ENCODE data around the gene SRGAP3. TPM values are rescaled to one million over a fixed set of nuclear protein-coding genes. Genes with fewer than 3 reads are reported as not detected.
"Not testable (repeated sequence)": the region's sequence is repeated elsewhere in the genome, so short reads cannot be mapped to it uniquely, and the experiment has no call there.

SRGAP3 gene
- polyA plus RNA-seq (ENCODE audit: insufficient read length in 3 of 3) = 10 to 100 TPM; 13.3 to 15.8 (median 15.4) TPM

DNA sequence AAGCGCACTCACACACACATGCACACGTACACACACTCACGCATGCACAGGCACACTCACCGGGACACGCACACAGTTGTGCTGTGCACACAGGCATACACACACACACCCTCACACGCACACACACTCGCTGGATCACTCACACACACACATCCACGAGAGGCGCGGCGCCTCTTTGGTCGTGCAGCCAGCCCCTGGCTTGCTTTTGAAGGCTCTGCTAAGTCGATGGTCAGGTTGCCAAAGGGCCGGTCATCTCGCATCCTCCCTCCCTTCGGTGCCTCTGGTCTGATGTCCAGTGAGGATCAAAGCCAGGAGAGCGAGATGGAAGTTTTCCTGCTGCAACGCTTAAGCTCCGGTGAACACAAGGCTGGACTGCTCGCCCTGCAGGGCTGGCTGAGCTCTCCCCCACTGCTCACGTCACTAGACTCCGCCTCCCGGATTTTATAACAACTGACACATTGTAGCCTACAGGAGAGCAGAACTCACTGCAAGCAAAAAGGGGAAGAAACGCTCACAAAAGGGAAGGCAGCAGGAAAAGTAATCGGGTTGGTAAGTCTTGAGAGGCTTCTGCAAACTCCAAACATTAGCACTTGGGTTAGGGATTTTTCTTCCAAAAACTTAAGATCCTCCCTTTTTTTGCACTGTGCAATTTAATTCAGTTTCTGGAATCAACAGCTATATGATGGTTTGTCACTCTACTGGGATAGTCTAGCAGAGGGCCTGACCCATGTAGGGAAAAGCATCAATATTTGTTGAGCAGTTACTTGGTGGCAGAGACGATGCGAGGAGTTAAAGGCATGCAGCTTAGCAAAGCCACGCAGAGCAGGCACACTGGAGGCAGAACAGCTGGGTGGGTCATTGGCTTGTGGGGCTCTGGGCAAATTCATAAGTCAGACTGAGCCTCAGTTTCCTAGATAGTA, at the start of gene SRGAP3:
Gene SRGAP3 (minus strand): TSS at position 374 of the 920 bp plus-strand sequence. CDS start 695 bp downstream, outside the sequence.
- DNase-seq (ENCODE audit: low read depth in 3 of 3, low spot score in 2 of 3) = peak; percentile 88 to 96 (median 93)

DNA sequence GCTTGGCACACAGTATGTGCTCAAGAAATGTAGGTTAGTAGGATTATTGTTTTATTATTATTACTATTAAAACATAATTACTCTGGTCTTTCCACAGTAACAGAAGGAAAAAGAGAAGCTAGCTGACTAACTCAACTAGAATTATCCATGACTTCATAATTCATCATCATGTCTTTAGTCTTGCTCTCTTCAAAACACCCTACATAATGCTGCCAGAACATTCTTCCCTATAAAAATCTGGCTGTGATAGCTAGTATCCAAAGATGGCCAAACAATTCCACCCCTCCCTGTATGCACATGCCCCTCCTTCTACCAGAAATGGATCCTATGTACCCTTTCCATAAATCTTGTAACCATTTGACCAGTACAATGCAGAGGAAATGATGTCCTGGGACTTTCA, 48.8 kb upstream of the SRGAP3 start:
- no peak for DNase-seq (ENCODE audit: low read depth in 3 of 3, low spot score in 2 of 3)

DNA sequence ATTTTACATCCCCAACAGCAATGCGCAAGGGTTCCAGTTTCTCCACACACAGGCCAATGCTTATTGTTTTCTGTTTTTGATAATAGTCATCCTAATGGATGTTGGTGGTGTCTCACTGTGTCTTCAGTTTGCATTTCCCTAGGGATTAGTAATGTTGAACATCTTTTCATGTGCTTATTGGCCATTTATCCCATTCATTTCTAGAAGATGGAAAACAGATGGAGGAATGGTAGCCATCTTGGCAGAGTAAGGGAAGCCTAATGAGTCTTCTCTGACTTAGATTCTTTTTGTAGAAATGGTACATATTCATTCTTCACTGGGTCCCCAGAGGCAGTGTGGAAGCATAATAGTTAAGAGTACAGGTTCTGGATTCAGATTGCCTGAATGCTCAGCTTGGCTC, 46.8 kb upstream of the SRGAP3 start:
- no peak for DNase-seq (ENCODE audit: low read depth in 3 of 3, low spot score in 2 of 3)

DNA sequence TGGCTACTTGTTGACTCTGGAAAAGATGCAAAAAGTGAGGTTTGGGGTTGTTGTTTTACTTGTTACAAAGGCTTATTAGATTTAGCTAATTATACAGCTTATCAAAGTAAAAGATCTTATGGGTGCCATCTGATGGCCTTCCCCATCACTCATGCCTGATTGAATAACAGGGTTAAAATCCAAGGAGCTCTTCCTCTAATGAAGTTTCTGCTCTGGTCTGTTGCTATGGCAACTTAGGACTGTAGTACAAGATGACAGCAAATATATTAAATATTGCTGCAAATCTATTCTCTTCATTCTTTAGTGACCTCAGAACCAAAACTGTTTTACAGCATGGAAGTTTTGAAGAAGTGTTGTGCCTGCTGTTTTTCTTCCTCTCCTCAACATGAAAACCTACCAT, 45.6 kb upstream of the SRGAP3 start:
- DNase-seq (ENCODE audit: low read depth in 3 of 3, low spot score in 2 of 3) = no peak

DNA sequence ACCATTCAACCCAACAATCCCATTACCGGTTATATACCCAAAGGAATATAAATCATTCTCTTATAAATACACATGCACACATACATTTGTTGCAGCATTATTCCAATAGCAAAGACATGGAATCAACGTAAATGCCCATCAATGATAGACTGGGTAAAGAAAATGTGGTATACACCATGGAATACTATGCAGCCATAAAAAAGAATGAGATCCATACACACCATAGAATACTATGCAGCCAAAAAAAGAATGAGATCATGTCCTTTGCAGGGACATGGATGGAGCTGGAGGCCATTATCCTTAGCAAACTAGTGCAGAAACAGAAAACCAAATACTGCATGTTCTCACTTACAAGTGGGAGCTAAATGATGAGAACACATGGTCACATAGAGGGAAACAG, 44.5 kb upstream of the SRGAP3 start:
- DNase-seq (ENCODE audit: low read depth in 3 of 3, low spot score in 2 of 3) = not testable (repeated sequence)

DNA sequence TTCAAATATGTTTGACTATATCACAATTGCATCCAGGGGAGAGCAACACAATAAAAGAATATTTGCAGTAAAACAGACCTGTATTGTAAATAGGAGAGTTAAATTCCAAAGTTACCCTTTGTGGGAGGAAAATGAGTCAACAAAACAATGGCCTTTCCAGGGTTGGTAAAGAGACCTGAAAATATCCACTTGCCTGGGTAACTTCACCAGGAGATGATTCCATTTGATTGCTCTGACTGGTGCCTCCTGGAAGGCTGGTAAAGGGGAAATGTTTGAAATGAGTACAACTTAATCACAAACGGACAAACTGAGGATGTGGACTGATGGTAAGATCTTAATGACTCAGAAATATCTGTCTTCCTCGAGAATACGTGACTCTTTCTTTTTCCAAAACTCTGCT, 43.6 kb upstream of the SRGAP3 start:
- DNase-seq (ENCODE audit: low read depth in 3 of 3, low spot score in 2 of 3) = no peak

DNA sequence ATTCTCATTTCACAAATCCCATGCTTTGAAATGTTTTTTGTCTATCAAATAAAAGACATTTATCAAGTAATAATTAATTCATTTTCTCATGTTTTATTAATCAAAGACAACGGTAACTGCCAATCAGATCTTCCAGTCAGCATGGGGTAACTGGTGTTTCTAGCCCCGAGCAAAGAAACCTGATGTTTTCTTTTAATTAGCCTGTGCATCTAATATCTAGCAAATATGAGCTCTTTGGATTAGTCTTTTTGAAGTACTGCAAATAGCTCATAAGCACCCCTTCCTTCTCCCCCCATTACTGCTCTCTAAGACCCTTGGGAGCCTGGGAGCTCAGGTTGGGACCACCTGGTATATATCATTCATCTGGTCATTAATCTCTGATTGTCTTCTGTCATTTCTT, 43.1 kb upstream of the SRGAP3 start:
- DNase-seq (ENCODE audit: low read depth in 3 of 3, low spot score in 2 of 3) = no peak

DNA sequence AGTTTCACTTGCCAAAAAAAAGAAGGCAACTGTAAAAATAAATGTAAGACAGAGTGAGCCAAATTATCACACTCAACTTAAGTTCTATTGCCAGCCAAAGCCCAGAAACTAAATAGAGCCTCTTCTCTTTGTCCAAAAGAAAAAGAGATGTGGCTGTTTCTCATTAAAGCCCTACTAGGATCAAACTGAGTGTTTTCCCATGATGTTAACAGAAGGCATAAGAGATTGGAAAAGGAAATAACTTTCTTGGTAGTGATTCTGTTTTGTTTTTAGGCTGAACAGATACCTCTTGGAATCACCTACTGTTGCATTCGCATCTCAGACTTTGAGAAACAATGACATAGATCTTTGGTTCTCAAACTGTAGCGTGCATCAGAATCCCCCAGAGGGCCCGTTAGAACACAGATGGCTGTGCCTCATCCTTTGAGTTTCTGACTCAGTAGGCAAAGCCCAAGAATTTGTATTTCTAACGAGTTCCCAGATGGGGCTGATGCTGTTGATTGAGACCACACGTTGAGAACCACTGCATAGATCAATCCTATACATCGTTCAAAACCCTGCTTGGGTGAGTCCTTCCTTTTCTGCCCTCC, 42.5 kb upstream of the SRGAP3 start:
- DNase-seq (ENCODE audit: low read depth in 3 of 3, low spot score in 2 of 3) = no peak

DNA sequence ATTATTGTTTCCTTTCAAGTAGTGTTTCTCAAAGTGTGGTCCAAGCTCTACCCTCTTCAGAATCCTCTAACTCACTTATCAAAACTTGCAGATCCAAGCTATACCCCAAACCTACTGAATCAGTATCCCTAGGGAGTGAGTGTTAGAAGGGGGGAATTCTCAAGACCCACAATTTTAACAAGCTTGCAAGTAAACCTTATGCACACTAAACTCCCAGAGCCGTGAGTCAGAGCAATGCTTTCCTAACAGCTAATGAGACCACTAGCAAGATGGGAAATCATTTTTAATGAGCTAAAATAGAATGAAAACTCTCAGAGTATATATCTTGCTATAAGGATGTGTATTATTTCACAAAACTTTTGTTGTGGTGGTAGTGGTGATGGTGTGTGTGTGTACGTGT, 41.1 kb upstream of the SRGAP3 start:
- no peak for DNase-seq (ENCODE audit: low read depth in 3 of 3, low spot score in 2 of 3)

DNA sequence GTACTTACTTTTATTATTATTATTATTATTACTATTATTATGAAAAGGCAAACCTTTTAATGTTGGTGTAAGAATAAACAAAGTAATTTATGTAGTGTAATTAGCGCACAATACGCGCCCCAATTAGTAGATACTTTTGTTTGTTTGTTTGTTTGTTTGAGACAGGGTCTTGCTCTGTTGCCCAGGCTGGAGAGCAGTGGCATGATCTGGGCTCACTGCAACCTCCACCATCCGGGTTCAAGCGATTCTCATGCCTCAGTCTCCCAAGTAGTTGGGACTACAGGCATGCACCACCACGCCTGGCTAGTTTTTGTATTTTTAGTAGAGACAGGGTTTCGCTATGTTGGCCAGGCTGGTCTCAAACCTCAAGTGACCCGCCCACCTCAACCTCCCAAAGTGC, 32.1 kb upstream of the SRGAP3 start:
- not testable (repeated sequence) for DNase-seq (ENCODE audit: low read depth in 3 of 3, low spot score in 2 of 3)

DNA sequence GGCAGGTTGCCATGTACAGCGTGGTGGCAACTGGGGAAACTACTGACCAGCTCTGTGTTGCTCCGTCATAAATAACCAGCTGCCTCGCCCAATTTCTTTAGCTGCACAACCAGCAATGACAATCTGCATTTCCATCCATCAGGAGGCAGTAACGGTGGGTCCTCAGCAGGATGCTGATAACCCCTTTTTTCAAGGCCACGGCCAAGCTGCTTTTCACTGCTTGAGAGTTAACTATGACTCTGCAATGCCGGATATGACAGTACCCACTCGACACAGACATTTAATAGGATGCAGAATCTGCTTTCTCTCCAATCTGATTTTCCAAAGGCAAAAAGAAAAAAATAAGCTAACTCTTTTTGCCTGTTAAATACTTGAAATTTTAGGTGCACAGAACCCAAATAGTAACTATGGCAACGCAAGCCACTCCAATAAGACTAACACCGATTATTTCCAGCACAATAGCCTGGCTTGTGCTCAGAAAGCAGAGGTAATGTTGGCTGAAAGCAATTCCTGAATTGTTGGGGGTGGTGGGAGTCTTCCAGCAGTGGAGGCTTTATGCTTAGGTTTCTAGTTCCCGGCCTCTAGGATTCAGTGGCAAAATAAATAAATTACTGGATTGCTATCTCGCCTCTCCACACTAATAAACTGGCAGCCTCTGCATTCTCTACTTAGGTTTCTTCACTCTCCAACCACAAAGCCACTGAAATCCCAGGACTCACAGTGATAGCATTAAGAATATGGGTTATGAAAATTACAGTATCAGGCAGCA, 31.2 kb upstream of the SRGAP3 start:
- peak in 1 of 3 donors; percentile 10 for DNase-seq (ENCODE audit: low read depth in 3 of 3, low spot score in 2 of 3)

DNA sequence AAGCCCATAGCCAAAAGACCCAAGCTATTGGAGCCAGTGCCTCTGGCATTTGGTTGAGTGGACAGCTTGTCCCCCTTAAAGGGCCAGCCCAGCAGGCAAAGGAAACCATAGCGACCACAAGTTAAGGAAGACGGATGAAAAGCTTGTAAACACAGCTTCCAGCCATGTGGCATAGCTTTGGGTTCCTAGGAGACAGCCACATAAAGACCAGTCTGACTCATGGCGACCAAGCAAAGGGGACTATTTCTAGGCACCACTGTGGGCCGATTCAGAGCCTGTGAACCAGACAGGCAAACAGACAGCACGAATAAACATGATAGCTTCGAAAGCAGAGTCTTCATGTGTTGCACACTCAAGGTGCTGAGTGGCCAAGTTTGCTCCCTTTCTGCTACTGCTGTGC, 30.5 kb upstream of the SRGAP3 start:
- DNase-seq (ENCODE audit: low read depth in 3 of 3, low spot score in 2 of 3) = no peak

DNA sequence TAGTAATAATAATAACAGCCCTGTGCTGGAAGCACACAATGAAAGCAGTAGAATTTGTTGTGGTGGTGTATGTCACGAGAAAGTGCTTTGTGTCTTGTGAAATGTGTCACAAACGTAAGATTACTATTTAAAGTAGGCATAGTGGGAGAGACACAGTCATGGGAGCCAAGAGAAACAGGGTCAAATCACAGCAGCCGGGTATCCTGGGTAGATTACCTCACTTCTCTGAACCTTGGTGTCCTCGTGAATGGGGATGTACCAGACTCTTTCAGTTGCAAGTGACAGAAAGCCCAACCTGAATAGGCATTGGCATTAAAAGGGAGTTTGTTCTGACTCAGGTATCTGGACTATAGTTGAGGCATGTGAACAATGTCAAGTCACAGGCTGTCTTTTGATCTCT, 29.1 kb upstream of the SRGAP3 start:
- DNase-seq (ENCODE audit: low read depth in 3 of 3, low spot score in 2 of 3) = no peak

DNA sequence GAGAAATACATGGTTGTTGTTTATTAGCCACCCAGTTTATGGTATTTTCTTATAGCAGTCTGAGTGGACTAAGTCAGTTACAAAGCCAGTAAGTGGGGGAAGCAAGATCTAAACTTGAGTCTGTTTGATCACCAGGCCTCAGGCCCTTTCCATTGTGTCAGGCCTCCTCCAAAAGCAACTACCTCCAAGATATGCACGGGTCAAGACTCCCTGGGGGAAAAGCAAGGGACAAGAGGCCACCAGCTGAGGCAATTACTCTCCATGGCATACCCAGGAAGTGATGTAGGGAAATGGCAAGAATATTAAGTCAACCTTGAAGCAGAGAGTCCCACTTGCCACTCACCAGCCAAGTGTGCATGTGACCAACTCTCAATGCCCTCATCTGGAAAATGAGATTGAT, 28.6 kb upstream of the SRGAP3 start:
- no peak for DNase-seq (ENCODE audit: low read depth in 3 of 3, low spot score in 2 of 3)

DNA sequence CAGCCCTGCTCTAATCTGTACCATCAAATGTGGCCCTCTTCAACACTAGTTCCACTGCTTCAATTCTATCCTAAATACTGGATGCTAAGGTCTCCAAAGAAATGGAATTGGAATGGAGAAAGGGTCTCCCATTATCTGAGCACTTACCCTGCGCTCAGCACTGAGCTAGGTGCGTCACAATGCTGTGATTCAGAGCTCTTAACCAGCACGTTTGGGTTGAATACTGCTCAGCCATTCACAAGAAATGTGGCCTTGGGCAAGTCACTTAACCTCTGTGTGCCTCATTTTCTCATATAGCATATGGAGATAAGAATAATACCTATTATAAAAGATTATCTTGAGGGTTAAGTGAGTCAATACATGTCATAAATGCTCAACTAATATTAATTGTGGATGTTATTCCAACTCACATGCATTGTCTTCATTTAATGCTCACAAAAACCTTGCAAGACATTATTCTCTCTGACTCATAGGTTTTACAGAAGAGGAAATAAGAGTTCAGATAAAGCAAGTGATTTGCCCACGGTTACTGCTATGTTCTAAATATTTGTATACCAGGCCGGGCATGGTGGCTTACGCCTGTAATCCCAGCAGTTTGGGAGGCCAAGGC, 27.4 kb upstream of the SRGAP3 start:
- DNase-seq (ENCODE audit: low read depth in 3 of 3, low spot score in 2 of 3) = no peak

DNA sequence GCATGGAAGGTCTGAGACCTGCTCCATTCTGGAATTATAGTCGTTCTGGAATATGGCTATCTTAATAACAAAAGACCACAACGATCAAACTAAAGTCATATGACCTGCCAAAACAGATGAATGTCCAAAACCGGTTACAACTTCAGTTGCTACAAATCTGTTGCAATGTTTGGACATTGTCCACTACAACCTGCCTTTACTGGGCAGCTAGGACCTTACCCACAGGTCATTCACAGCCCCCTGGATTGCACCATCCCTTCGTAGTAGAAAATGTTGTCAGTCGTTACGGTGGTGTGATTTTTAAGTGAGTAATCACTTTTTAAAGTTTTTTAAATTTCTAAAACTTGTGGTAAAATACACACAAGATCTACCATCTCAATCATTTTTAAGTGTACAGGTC, 22.5 kb upstream of the SRGAP3 start:
- DNase-seq (ENCODE audit: low read depth in 3 of 3, low spot score in 2 of 3) = no peak

DNA sequence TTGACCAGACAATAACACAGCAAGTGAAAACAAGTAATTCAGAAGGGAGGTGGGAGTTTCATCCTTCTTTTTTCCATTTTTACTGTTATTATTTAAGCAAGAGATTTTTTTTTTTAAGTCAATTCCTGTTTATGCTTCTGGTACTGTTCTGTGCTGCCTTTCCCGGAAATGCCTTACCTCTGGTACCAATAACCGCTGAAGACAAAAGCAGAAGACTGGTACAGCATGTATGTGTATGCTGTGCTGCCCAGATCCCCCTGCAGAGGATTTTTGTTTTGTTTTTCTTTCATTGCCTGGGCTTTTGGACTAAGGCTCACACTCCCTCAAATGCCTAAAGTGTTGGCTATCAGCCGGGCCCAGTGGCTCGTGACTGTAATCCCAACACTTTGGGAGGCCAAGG, 21.3 kb upstream of the SRGAP3 start:
- no peak for DNase-seq (ENCODE audit: low read depth in 3 of 3, low spot score in 2 of 3)

DNA sequence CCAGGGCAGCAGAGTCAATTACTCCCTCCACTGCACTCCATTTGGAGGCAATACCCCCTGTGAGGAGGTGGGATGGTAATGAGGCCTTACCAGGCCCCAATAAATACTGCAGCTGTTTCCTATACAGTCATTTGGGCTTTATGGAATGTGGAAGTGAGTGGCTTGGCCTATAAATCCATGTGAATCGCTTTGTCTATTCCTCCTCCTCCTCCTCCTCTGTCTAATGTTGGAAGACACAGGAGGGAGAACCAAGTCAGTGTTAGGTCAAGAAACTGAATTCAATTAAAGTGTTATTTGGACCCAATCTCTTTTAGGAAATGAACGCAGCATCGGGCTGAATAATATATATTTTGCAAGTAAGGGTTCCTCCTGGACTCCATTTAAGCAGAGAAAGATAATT, 17.3 kb upstream of the SRGAP3 start:
- no peak for DNase-seq (ENCODE audit: low read depth in 3 of 3, low spot score in 2 of 3)

DNA sequence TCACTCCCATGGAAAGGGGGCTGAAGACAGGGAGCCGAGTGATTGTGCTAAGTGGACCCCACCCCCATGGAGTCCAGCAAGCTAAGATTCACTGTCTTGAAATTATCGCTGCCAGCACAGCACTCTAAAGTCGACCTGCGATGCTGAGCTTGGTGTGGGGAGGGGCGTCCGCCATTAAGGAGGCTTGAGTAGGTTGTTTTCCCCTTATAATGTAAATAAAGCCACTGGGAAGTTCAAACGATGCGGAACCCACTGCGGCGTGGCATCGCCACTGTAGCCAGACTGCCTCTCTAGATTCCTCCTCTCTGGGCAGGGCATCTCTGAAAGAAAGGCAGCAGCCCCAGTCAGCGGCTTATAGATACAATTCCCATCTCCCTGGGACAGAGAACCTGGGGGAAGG, 10.9 kb upstream of the SRGAP3 start:
- no peak for DNase-seq (ENCODE audit: low read depth in 3 of 3, low spot score in 2 of 3)

DNA sequence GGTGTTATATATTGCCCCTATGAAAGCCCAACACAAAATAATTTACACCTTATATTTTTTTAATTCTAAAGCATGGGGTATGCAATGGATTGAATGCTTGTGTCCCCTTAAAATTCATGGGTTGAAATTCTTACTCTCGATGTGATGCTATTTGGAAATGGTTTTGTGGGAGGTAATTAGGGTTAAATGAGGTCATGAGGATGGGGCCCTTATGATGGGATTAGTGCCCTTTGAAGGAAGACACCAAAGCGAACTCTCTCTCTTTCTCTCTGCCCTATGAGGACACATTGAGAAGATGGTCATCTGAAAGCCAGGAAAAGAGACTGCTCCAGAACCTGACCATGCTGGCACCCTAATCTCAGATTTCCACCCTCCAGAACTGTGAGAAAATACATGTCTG, 7.6 kb upstream of the SRGAP3 start:
- no peak for DNase-seq (ENCODE audit: low read depth in 3 of 3, low spot score in 2 of 3)

DNA sequence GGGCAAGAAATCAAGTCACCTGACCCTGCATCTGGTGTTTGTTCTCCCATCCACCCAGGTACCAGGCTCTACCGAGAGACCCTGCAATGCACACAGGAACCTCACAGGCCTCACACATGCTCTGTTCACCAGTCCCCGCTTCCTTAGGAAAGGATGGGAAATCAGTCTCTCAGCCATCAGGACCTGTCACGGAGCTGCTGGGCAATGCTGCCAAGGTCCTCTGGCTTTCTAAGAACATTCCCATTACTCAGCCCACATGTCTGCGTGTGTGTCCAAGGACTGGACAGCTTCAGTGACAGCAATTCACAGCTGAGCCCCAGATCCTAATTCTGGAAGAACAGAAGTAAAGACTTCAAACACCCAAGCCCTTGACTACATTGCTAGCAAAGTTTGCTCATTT, 6.5 kb upstream of the SRGAP3 start:
- DNase-seq (ENCODE audit: low read depth in 3 of 3, low spot score in 2 of 3) = no peak

Measured in right renal cortex interstitium (tissue), 3 donors.